Gastrocnemius medialis (tissue), 4 donors: ENCODE measurements around the gene RPRM. TPM values are rescaled to one million over a fixed set of nuclear protein-coding genes. Genes with fewer than 3 reads are reported as not detected.

ENCODE experiments used
- ATAC-seq, 2 donors: fragments of 150-250 bp; one replicate each; pipeline ENCODE4 v1.9.1; 2016
- DNase-seq, 2 donors: peaks; one replicate each; pipeline ENCODE4 v3.0.0-alpha.2; 2019
- H3K27ac ChIP-seq, 4 donors: fragments of 200-600 bp; sonication (generic); 1 replicate in 1 of 4; 2 replicates in 3 of 4; pipeline ENCODE4 v1.5.1; 2016 to 2018; ENCODE audit warnings: mild to moderate bottlenecking in 2 of 4, moderate library complexity in 1 of 4
- H3K27me3 ChIP-seq, 3 donors: fragments of 200-600 bp; sonication (generic) in 2 of 3; 1 replicate in 1 of 3; 2 replicates in 2 of 3; pipeline versions ENCODE4 v1.5.1 to v1.6.0; 2016 to 2019; ENCODE audit warnings: mild to moderate bottlenecking in 1 of 3, moderate library complexity in 1 of 3
- H3K36me3 ChIP-seq, 2 donors: fragments of 200-600 bp; sonication (generic) in 1 of 2; one replicate each; pipeline ENCODE4 v1.5.1; 2017 to 2018
- H3K4me1 ChIP-seq, 2 donors: fragments of 200-600 bp; sonication (generic) in 1 of 2; one replicate each; pipeline ENCODE4 v1.5.1; 2016 to 2017; ENCODE audit warnings: mild to moderate bottlenecking in 2 of 2
- H3K4me3 ChIP-seq, 4 donors: fragments of 200-600 bp; sonication (generic) in 3 of 4; 1 replicate in 1 of 4; 2 replicates in 3 of 4; pipeline ENCODE4 v1.5.1; 2016 to 2019; ENCODE audit warnings: mild to moderate bottlenecking in 2 of 4
- H3K9me3 ChIP-seq, 3 donors: fragments of 200-600 bp; sonication (generic) in 2 of 3; 1 replicate in 1 of 3; 2 replicates in 2 of 3; pipeline ENCODE4 v1.5.1; 2016 to 2019
- CTCF ChIP-seq, 5 experiments: fragments of 450-650 bp in 3 of 5; fragments of 200-600 bp in 2 of 5; sonication (generic) in 2 of 5; IDR thresholded peaks in 4 of 5; conservative IDR thresholded peaks in 1 of 5; 1 replicate in 4 of 5; 2 replicates in 1 of 5; pipeline ENCODE4 v1.5.1; 2016 to 2019; ENCODE audit warnings: antibody characterized with exemption in 5 of 5, mild to moderate bottlenecking in 3 of 5, moderate library complexity in 3 of 5
- POLR2A ChIP-seq, 2 donors: fragments of 450-650 bp; IDR thresholded peaks; one replicate each; pipeline ENCODE4 v1.6.1; 2017; ENCODE audit warnings: antibody characterized with exemption in 2 of 2, mild to moderate bottlenecking in 2 of 2, moderate library complexity in 2 of 2
- in situ Hi-C, 4 donors: fragments of 200-750 bp; cut with MboI; loops; one replicate each; pipeline versions ENCODE4 v1.15.0 to v1.8.0; 2017; ENCODE audit warnings: low sequenced_read_pairs in 4 of 4
- intact Hi-C: fragments of 100-400 bp; cut with DNase I; formaldehyde crosslinking; loops from one replicate; pipeline ENCODE4 v1.15.1; 2023; ENCODE audit warnings: low total_unique reads
- total RNA-seq, 4 donors: library from RNA; depleted of rRNA; stranded (reverse); fragments of >200 nt; gene quantifications; one replicate each; pipeline versions ENCODE4 v1.1.0 to v1.2.3, GENCODE V29; 2016

Gene RPRM
- total RNA-seq, 4 donors from 2014 or later = not detected

GRCh38 chr2:153470867-153471266 is 7.7 kb downstream of the RPRM start:
- no peak for ATAC-seq

GRCh38 chr2:153464395-153464794 is 14.2 kb downstream of the RPRM start:
- peaks cover 0 to 3% (median 0%) of the 10 kb centered on the region in 3 donors for H3K27me3 ChIP-seq
- no peak overlapping the region for H3K4me3 ChIP-seq
- no peak for ATAC-seq
- in situ Hi-C loops = no loop called here
- H3K9me3 ChIP-seq = no peaks in the 10 kb centered on the region
- H3K4me1 ChIP-seq = no peaks in the 10 kb centered on the region
- H3K27ac ChIP-seq = no peak overlapping the region
- intact Hi-C loops = no loop called here
- TF ChIP-seq CTCF (IDR thresholded peaks at IDR 0.05 in 4 of 5, conservative IDR thresholded peaks at IDR 0.05 in 1 of 5) = no peak
- no peaks in the 10 kb centered on the region for H3K36me3 ChIP-seq
- no peak for DNase-seq

More at GRCh38 chr2:153470867-153471266, 7.7 kb downstream of the RPRM start:
- TF ChIP-seq POLR2A (IDR thresholded peaks at IDR 0.05) (no peak), CTCF (IDR thresholded peaks at IDR 0.05 in 4 of 5, conservative IDR thresholded peaks at IDR 0.05 in 1 of 5) (no peak)
- Histone ChIP-seq H3K36me3 (no peaks in the 10 kb centered on the region), H3K9me3 (no peaks in the 10 kb centered on the region), H3K4me3 (no peak overlapping the region), H3K27me3 (peaks cover under 1 to 23% (median 19%) of the 10 kb centered on the region in 3 donors), H3K27ac (no peak overlapping the region), H3K4me1 (no peaks in the 10 kb centered on the region)
- in situ Hi-C loops = no loop called here
- intact Hi-C loops = no loop called here
- no peak for DNase-seq

GRCh38 chr2:153462338-153462859 is 16.2 kb downstream of the RPRM start:
- no peaks in the 10 kb centered on the region for H3K4me1 ChIP-seq
- H3K9me3 ChIP-seq = no peaks in the 10 kb centered on the region
- H3K36me3 ChIP-seq = no peaks in the 10 kb centered on the region
- H3K27me3 ChIP-seq = peaks cover 0 to under 1% (median 0%) of the 10 kb centered on the region in 3 donors
- DNase-seq (no peak), ATAC-seq (no peak)
- TF ChIP-seq POLR2A (IDR thresholded peaks at IDR 0.05) (no peak), CTCF (IDR thresholded peaks at IDR 0.05 in 4 of 5, conservative IDR thresholded peaks at IDR 0.05 in 1 of 5) (no peak)
- in situ Hi-C loops (no loop called here), intact Hi-C loops (no loop called here)
- no peak overlapping the region for H3K4me3 ChIP-seq
- H3K27ac ChIP-seq = no peak overlapping the region

GRCh38 chr2:153461453-153461852 is 17.1 kb downstream of the RPRM start:
- H3K27ac ChIP-seq = no peak overlapping the region
- in situ Hi-C loops = no loop called here
- ATAC-seq = no peak

More at GRCh38 chr2:153461453-153461852, 17.1 kb downstream of the RPRM start:
- intact Hi-C loops = no loop called here
- no peaks in the 10 kb centered on the region for H3K27me3 ChIP-seq
- no peak for TF ChIP-seq CTCF (IDR thresholded peaks at IDR 0.05 in 4 of 5, conservative IDR thresholded peaks at IDR 0.05 in 1 of 5)
- TF ChIP-seq POLR2A (IDR thresholded peaks at IDR 0.05) = no peak
- H3K4me1 ChIP-seq = no peaks in the 10 kb centered on the region
- no peaks in the 10 kb centered on the region for H3K9me3 ChIP-seq
- DNase-seq = no peak
- no peak overlapping the region for H3K4me3 ChIP-seq
- no peaks in the 10 kb centered on the region for H3K36me3 ChIP-seq
